Lower lobe of right lung (tissue), 2 donors: ENCODE data around the gene OVOL1. TPM values are rescaled to one million over a fixed set of nuclear protein-coding genes. Genes with fewer than 3 reads are reported as not detected.
"Not testable (repeated sequence)": the region's sequence is repeated elsewhere in the genome, so short reads cannot be mapped to it uniquely, and the experiment has no call there.

Experiments used
- ATAC-seq, 2 donors: fragments of 200-7000 bp; cut with Tn5 transposase; one replicate each; pipeline ENCODE4 v1.9.1; 2020 to 2022; ENCODE audit warnings: mild to moderate bottlenecking in 2 of 2, moderate library complexity in 2 of 2
- DNase-seq: peaks from one replicate; pipeline ENCODE4 v3.0.0-alpha.2; 2020
- H3K27ac ChIP-seq: fragments of 200-600 bp; one replicate; pipeline ENCODE4 v1.8.0; 2022
- H3K27me3 ChIP-seq: fragments of 200-600 bp; one replicate; pipeline ENCODE4 v1.8.0; 2022; ENCODE audit warnings: low read depth
- H3K36me3 ChIP-seq: fragments of 200-600 bp; one replicate; pipeline ENCODE4 v1.8.0; 2022; ENCODE audit warnings: mild to moderate bottlenecking
- H3K4me1 ChIP-seq: fragments of 200-600 bp; one replicate; pipeline ENCODE4 v1.8.0; 2022
- H3K4me3 ChIP-seq: fragments of 200-600 bp; one replicate; pipeline ENCODE4 v1.8.0; 2022; ENCODE audit warnings: mild to moderate bottlenecking
- H3K9me3 ChIP-seq: fragments of 200-600 bp; one replicate; pipeline ENCODE4 v1.8.0; 2022
- intact Hi-C: fragments of 100-400 bp; cut with DNase I; formaldehyde crosslinking; loops from one replicate; pipeline ENCODE4 v1.11.0; 2022
- total RNA-seq: library from RNA; stranded (reverse); fragmentation: NEBNext Ultra II Directional; extraction: Animal tissue kit (Norgen Biotek cat#: 25700); gene quantifications from one replicate; pipeline ENCODE4 v1.2.1, GENCODE V29; 2021
- TF ChIP-seq, protein P1 (sequence below): fragments of 200-600 bp; IDR thresholded peaks from one replicate; pipeline ENCODE4 v1.8.0; 2022; ENCODE audit warnings: antibody characterized with exemption, mild to moderate bottlenecking
- donor health status: DM: no; HTN: yes; CAD: no; lungs with severe emphysema.

Gene OVOL1
- total RNA-seq, 1 donor from 2014 or later: 0.89 TPM

DNA sequence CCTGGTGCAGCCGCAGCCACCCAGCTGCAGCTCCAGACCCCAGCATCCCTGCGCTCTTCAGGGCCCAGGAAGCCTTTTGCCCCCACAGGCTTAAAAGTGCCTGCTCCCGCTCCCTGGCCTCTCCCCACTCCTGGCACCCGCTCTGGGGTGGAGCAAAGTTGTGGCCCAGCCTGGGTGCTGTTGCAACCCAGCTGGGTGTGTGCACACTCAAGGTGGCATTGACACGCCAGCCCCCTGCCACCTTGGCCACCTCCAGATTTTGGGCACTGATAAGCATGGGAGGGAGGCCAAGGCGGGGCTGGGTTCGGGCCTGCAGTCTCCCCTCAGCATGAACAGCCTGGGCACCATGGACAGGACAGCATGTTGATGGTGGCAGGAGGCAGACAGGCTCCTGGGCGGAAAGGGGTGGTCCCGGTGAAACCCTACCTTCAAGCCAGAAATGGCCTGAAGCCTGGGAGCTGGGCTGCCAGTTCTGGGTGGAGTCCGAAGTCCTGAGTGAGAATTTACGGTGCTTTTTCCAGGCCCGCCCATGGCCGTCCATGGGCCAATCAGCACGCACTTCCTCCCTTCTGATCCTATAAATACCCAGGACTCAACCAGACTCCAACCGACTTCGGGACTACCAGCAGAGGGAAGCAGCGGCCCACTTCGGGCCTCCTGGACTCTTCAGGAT lies 42.7 kb upstream of the OVOL1 start:
- Histone ChIP-seq H3K27me3 (no peaks in the 10 kb centered on the region), H3K9me3 (no peaks in the 10 kb centered on the region), H3K27ac (no peak overlapping the region), H3K36me3 (no peaks in the 10 kb centered on the region), H3K4me1 (no peaks in the 10 kb centered on the region), H3K4me3 (no peak overlapping the region)
- TF ChIP-seq, protein P1, sequence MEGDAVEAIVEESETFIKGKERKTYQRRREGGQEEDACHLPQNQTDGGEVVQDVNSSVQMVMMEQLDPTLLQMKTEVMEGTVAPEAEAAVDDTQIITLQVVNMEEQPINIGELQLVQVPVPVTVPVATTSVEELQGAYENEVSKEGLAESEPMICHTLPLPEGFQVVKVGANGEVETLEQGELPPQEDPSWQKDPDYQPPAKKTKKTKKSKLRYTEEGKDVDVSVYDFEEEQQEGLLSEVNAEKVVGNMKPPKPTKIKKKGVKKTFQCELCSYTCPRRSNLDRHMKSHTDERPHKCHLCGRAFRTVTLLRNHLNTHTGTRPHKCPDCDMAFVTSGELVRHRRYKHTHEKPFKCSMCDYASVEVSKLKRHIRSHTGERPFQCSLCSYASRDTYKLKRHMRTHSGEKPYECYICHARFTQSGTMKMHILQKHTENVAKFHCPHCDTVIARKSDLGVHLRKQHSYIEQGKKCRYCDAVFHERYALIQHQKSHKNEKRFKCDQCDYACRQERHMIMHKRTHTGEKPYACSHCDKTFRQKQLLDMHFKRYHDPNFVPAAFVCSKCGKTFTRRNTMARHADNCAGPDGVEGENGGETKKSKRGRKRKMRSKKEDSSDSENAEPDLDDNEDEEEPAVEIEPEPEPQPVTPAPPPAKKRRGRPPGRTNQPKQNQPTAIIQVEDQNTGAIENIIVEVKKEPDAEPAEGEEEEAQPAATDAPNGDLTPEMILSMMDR: no peak
- intact Hi-C loops: no loop called here
- DNase-seq: no peak
- ATAC-seq: peak; percentile 59 to 70

- Histone ChIP-seq H3K27ac (no peak overlapping the region), H3K9me3 (no peaks in the 10 kb centered on the region), H3K27me3 (no peaks in the 10 kb centered on the region), H3K4me3 (no peak overlapping the region), H3K4me1 (no peaks in the 10 kb centered on the region), H3K36me3 (no peaks in the 10 kb centered on the region)
- TF ChIP-seq, protein P1: no peak
- intact Hi-C loops: no loop called here
- ATAC-seq: no peak
- no peak for DNase-seq
Measured at GRCh38 chr11:65744699-65745042, 42.2 kb upstream of the OVOL1 start.

GRCh38 chr11:65745049-65745448 lies 41.8 kb upstream of the OVOL1 start:
- no peak overlapping the region for H3K4me3 ChIP-seq
- TF ChIP-seq, protein P1: no peak

GRCh38 chr11:65762169-65762568 lies 24.7 kb upstream of the OVOL1 start:
- DNase-seq, H3K27me3 ChIP-seq, ATAC-seq, H3K27ac ChIP-seq, intact Hi-C loops, H3K4me1 ChIP-seq, H3K9me3 ChIP-seq, H3K4me3 ChIP-seq, H3K36me3 ChIP-seq: not testable (repeated sequence)

More at GRCh38 chr11:65745049-65745448, 41.8 kb upstream of the OVOL1 start:
- intact Hi-C loops: no loop called here
- no peaks in the 10 kb centered on the region for H3K9me3 ChIP-seq
- peak in 1 of 2 donors; percentile 43 for ATAC-seq
- no peak overlapping the region for H3K27ac ChIP-seq
- H3K36me3 ChIP-seq: no peaks in the 10 kb centered on the region
- no peaks in the 10 kb centered on the region for H3K4me1 ChIP-seq
- H3K27me3 ChIP-seq: no peaks in the 10 kb centered on the region
- DNase-seq: no peak

DNA sequence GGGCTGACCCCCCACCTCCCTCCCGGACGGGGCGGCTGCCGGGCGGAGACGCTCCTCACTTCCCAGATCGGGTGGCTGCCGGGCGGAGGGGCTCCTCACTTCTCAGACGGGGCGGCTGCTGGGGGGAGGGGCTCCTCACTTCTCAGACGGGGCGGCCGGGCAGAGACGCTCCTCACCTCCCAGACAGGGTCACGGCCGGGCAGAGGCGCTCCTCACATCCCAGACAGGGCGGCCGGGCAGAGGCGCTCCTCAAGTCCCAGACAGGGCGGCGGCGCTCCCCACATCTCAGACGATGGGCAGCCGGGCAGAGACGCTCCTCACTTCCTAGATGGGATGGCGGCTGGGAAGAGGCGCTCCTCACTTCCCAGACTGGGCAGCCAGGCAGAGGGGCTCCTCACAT lies 24.0 kb upstream of the OVOL1 start:
- H3K4me1 ChIP-seq, ATAC-seq, intact Hi-C loops, H3K27me3 ChIP-seq, H3K36me3 ChIP-seq, H3K4me3 ChIP-seq, H3K9me3 ChIP-seq, DNase-seq, H3K27ac ChIP-seq: not testable (repeated sequence)

DNA sequence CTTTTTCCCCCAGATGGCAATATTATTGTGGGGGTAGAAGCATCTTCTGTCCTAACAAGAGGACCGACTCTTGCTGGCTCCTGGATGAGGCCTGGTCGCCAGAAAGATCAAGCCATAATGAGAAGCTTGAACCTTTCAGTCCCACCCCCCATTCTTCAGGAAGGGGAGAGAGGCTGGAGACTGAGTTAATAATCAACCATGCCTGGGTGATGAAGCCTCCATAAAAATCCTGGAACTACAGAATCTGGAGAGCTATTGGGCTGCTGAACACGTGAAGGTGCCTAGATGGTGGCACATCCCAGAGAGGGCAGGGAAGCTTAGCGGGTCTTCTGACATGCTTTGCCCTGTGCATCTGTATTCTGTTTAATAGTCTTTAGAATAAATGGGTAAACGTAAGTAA lies 22.4 kb upstream of the OVOL1 start:
- intact Hi-C loops: no loop called here
- Histone ChIP-seq H3K4me3 (no peak overlapping the region), H3K36me3 (no peaks in the 10 kb centered on the region), H3K27me3 (no peaks in the 10 kb centered on the region), H3K4me1 (peaks cover 2% of the 10 kb centered on the region), H3K27ac (no peak overlapping the region), H3K9me3 (no peaks in the 10 kb centered on the region)
- ATAC-seq: peak in 1 of 2 donors; percentile 31
- TF ChIP-seq, protein P1: no peak
- no peak for DNase-seq
